ENCODE measurements around the gene KIF3C.

KIF3C gene

DNA sequence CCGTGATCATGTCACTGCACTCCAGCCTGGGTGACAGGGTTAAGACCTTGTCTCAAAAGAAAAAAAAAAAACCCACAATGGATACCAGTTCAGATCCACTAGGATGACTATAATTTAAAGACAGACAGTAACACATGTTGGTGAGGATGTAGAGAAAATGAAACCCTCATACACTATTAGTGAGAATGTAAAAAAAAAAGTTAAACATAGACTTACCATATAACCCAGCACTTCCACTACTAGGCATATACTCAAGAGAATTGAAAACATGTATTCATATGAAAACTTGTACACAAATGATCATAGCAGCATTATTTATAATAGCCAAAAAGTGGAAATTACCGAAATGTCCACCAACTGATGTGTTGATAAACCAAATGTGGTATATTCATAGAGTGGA, 48.7 kb downstream of the KIF3C start:
- TF ChIP-seq FOXP2 (optimal IDR thresholded peaks at IDR 0.05; ENCODE audit: borderline replicate concordance, extremely low read depth, extremely low read length, insufficient read depth) = no peak
- TF ChIP-seq TAF1 (IDR thresholded peaks at IDR 0.05; ENCODE audit: borderline replicate concordance, insufficient read depth, low read length) = no peak
- TF ChIP-seq SIN3A (IDR thresholded peaks at IDR 0.05; ENCODE audit: borderline replicate concordance, insufficient read depth, low read length) = no peak
- TF ChIP-seq, protein P1, sequence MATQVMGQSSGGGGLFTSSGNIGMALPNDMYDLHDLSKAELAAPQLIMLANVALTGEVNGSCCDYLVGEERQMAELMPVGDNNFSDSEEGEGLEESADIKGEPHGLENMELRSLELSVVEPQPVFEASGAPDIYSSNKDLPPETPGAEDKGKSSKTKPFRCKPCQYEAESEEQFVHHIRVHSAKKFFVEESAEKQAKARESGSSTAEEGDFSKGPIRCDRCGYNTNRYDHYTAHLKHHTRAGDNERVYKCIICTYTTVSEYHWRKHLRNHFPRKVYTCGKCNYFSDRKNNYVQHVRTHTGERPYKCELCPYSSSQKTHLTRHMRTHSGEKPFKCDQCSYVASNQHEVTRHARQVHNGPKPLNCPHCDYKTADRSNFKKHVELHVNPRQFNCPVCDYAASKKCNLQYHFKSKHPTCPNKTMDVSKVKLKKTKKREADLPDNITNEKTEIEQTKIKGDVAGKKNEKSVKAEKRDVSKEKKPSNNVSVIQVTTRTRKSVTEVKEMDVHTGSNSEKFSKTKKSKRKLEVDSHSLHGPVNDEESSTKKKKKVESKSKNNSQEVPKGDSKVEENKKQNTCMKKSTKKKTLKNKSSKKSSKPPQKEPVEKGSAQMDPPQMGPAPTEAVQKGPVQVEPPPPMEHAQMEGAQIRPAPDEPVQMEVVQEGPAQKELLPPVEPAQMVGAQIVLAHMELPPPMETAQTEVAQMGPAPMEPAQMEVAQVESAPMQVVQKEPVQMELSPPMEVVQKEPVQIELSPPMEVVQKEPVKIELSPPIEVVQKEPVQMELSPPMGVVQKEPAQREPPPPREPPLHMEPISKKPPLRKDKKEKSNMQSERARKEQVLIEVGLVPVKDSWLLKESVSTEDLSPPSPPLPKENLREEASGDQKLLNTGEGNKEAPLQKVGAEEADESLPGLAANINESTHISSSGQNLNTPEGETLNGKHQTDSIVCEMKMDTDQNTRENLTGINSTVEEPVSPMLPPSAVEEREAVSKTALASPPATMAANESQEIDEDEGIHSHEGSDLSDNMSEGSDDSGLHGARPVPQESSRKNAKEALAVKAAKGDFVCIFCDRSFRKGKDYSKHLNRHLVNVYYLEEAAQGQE (IDR thresholded peaks at IDR 0.05; ENCODE audit: insufficient read depth in 1 of 2, low read depth in 2 of 2, low read length in 2 of 2) = no peak
- no peak for TF ChIP-seq POLR2AphosphoS5 (IDR thresholded peaks at IDR 0.05; ENCODE audit: low read depth, low read length)

DNA sequence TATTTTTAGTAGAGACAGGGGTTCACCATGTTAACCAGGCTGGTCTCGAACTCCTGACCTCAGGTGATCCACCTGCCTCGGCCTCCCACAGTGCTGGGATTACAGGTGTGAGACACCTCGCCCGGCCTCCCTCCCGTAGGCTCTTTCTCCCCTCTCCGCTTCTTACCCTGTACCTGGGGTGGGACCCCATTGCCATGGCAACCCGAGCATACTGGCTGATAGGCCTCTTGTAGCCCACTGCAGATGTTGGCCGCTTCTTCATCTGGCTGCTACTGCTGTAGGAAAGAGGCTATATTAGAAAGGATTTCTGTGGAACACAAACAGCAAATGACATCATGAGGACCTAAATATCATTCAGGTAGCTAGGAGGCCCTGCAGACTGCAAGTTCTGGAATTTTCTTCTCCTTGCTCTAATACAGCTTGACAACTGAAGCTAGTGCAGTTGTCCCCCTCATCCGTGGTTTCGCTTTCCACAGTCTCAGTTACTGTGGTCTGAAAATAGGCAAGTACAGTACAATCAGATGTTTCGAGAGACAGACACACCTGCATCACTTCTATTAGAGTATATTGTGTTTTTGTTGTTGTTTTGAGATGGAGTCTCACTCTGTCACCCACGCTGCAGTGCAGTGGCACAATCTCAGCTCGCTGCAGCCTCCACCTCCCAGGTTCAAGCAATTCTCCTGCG, 52.4 kb downstream of the KIF3C start:
- TF ChIP-seq FOXP2 (optimal IDR thresholded peaks at IDR 0.05; ENCODE audit: borderline replicate concordance, extremely low read depth, extremely low read length, insufficient read depth) (no peak), SIN3A (IDR thresholded peaks at IDR 0.05; ENCODE audit: borderline replicate concordance, insufficient read depth, low read length) (no peak), TAF1 (IDR thresholded peaks at IDR 0.05; ENCODE audit: borderline replicate concordance, insufficient read depth, low read length) (no peak), POLR2AphosphoS5 (IDR thresholded peaks at IDR 0.05; ENCODE audit: low read depth, low read length) (no peak)
- TF ChIP-seq, protein P1 (IDR thresholded peaks at IDR 0.05; ENCODE audit: insufficient read depth in 1 of 2, low read depth in 2 of 2, low read length in 2 of 2) = no peak

DNA sequence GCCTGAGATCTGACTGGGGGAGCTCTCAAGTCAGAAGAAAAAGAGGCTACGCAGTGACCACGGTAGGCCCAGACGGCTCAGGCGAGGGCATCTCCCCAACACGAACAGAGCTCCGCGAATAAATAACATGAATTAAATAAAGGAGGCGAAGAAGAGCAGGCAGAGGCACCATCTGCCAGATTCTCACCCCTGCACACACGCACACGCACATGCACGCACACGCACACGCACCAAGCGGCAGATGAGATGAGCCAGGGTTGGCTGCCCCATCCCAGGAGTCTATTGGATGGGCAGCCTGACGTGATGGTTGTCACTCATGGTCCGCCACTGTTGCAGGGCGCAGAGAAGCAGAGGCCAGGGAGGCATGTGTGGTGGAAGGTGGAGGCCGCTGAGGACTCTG, 53.6 kb downstream of the KIF3C start:
- TF ChIP-seq FOXP2 (optimal IDR thresholded peaks at IDR 0.05; ENCODE audit: borderline replicate concordance, extremely low read depth, extremely low read length, insufficient read depth) (no peak), TAF1 (IDR thresholded peaks at IDR 0.05; ENCODE audit: borderline replicate concordance, insufficient read depth, low read length) (no peak), SIN3A (IDR thresholded peaks at IDR 0.05; ENCODE audit: borderline replicate concordance, insufficient read depth, low read length) (no peak), POLR2AphosphoS5 (IDR thresholded peaks at IDR 0.05; ENCODE audit: low read depth, low read length) (no peak)
- TF ChIP-seq, protein P1 (IDR thresholded peaks at IDR 0.05; ENCODE audit: insufficient read depth in 1 of 2, low read depth in 2 of 2, low read length in 2 of 2) = no peak

DNA sequence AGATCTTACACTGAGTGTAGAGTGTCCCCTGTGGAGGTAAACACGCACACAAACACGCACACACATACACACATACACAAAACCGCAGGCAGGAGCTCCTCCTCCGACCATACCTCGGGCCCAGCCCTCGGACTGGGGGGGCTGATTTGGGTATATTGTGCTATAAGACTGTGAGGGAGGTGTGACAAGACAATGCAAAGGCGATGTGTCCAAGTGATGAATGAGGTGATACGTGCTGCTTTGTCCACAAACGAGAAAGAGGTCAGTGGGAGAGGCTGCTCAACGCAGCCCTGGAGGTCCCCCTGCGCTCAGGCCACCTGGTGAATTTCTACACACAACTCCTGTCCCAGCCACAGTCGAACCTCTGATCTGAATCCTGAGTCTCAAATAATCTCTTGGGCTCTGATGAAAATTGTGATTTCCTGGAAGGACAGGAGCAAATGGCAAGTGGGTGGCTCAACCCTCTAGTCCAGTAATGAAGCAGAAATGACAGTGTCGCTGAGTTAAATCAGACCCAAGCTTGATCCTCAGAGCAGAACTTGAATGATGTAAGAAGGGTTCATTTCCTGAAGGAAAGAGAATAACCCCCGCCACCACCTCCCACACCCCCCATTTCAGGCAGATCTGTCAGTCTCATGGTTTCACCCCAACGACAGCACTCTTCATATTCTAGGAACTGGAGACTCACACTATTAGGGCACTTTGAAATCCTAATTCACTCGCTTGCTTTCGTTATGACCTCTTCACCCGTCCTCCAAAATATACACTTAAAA, 55.1 kb downstream of the KIF3C start:
- no peak for TF ChIP-seq TAF1 (IDR thresholded peaks at IDR 0.05; ENCODE audit: borderline replicate concordance, insufficient read depth, low read length)
- no peak for TF ChIP-seq FOXP2 (optimal IDR thresholded peaks at IDR 0.05; ENCODE audit: borderline replicate concordance, extremely low read depth, extremely low read length, insufficient read depth)
- TF ChIP-seq POLR2AphosphoS5 (IDR thresholded peaks at IDR 0.05; ENCODE audit: low read depth, low read length) = no peak
- no peak for TF ChIP-seq SIN3A (IDR thresholded peaks at IDR 0.05; ENCODE audit: borderline replicate concordance, insufficient read depth, low read length)
- TF ChIP-seq, protein P1 (IDR thresholded peaks at IDR 0.05; ENCODE audit: insufficient read depth in 1 of 2, low read depth in 2 of 2, low read length in 2 of 2) = no peak

Data from PFSK-1 (cell line).